Activated CD8-positive, alpha-beta T cell treated with anti-CD3 and anti-CD28 coated beads, Interleukin-2, amount 10 ng/mL, durations not matched to agents 7 days and 5 days (primary cell): Measurements from ENCODE around the gene HSF2BP. TPM values are rescaled to one million over a fixed set of nuclear protein-coding genes. Genes with fewer than 3 reads are reported as not detected.
"Not testable (repeated sequence)": the region's sequence is repeated elsewhere in the genome, so short reads cannot be mapped to it uniquely, and the experiment has no call there.

Source experiments
- ATAC-seq: fragments of 150-1000 bp; cut with Tn5 transposase; one replicate; pipeline ENCODE4 v1.10.0; 2021; ENCODE audit warnings: moderate library complexity
- CTCF ChIA-PET: fragments of 350-600 bp; sonication (Branson Sonifier 250); formaldehyde crosslinking; loops from one replicate; lab custom pipeline; 2021; ENCODE audit warnings: antibody characterized with exemption; lab: Charles Lee
- POLR2A ChIA-PET: fragments of 350-600 bp; sonication (Branson Sonifier 250); formaldehyde crosslinking; loops from one replicate; lab custom pipeline; 2021; ENCODE audit warnings: antibody characterized with exemption; lab: Charles Lee
- DNase-seq: peaks from one replicate; pipeline ENCODE4 v3.0.0-alpha.2; 2020
- H3K27ac Mint-ChIP-seq: one replicate; pipeline ENCODE4 v1.8.0; 2021; ENCODE audit warnings: mild to moderate bottlenecking, mixed read lengths
- H3K27me3 Mint-ChIP-seq: one replicate; pipeline ENCODE4 v1.8.0; 2021; ENCODE audit warnings: low read depth, mixed read lengths
- H3K36me3 Mint-ChIP-seq: one replicate; pipeline ENCODE4 v1.8.0; 2021; ENCODE audit warnings: low read depth, mixed read lengths
- H3K4me1 Mint-ChIP-seq: one replicate; pipeline ENCODE4 v1.8.0; 2021; ENCODE audit warnings: low read depth, mixed read lengths
- H3K4me3 Mint-ChIP-seq: one replicate; pipeline ENCODE4 v1.8.0; 2021; ENCODE audit warnings: mild to moderate bottlenecking, mixed read lengths
- H3K9me3 Mint-ChIP-seq: one replicate; pipeline ENCODE4 v1.8.0; 2022; ENCODE audit warnings: mixed read lengths; ENCODE audit not compliant: insufficient read depth
- total RNA-seq, 2 experiments: library from RNA; stranded (reverse); gene quantifications; one replicate each; pipeline ENCODE4 v1.2.3, GENCODE V29; 2021

HSF2BP gene
- total RNA-seq, 2 experiments from 2014 or later = 0.18 to 0.24 TPM

- ATAC-seq = no peak
- ChIA-PET CTCF (no interaction called here), POLR2A (no interaction called here)
- Mint-ChIP-seq H3K9me3 (no peaks in the 10 kb centered on the region), H3K27ac (no peak overlapping the region), H3K4me3 (no peak overlapping the region), H3K4me1 (peaks cover 15% of the 10 kb centered on the region), H3K27me3 (no peaks in the 10 kb centered on the region), H3K36me3 (peaks cover 65% of the 10 kb centered on the region)
- DNase-seq = no peak
These were observed 22.4 kb upstream of the HSF2BP start for GRCh38 chr21:43681650-43682049.

DNA sequence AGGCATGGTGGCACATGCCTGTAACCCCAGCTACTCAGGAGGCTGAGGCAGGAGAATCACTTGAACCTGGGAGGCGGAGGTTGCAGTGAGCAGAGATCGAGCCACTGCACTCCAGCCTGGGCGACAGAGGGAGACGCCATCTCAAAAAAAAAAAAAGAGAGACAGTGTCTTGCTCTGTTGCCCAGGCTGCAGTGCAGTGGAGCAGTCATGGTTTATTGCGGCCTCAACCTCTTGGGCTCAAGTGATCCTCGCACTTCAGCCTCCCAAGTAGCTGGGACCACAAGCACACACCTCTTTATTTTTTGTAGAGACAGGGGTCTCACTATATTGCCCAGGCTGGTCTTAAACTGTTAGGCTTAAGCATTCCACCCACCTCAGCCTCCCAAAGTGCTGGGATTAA is 21.1 kb upstream of the HSF2BP start:
- Mint-ChIP-seq H3K36me3 (peaks cover 62% of the 10 kb centered on the region), H3K4me1 (peaks cover 15% of the 10 kb centered on the region)
- H3K4me3 Mint-ChIP-seq, CTCF ChIA-PET, DNase-seq, H3K27me3 Mint-ChIP-seq, ATAC-seq, H3K27ac Mint-ChIP-seq, H3K9me3 Mint-ChIP-seq: not testable (repeated sequence)
- POLR2A ChIA-PET = interaction anchor here (1.2 kb wide), 1 partner anchor 10 kb away, joined by 3 read pairs; no protein-coding TSS in a partner anchor

DNA sequence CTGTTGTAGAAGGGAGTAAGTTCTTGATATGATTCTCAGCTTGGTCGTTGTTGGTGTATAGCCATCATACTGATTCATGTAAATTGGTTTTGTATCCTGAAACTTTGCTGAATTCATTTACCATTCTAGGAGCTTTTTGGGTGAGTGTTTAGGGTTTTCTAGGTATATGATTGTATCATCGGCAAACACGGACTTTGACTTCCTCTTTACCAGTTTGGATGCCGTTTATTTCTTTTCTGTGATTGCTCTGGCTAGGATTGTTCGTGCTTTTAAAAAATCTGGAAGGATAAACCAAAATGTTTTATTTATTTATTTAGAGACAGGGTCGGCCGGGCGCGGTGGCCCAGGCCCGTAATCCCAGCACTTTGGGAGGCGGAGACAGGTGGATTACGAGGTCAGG is 20.7 kb upstream of the HSF2BP start:
- DNase-seq = no peak
- H3K4me3 Mint-ChIP-seq = no peak overlapping the region
- ChIA-PET CTCF (no interaction called here), POLR2A (no interaction called here)
- no peaks in the 10 kb centered on the region for H3K9me3 Mint-ChIP-seq
- peaks cover 15% of the 10 kb centered on the region for H3K4me1 Mint-ChIP-seq
- no peaks in the 10 kb centered on the region for H3K27me3 Mint-ChIP-seq
- ATAC-seq = no peak
- H3K36me3 Mint-ChIP-seq = peaks cover 62% of the 10 kb centered on the region
- H3K27ac Mint-ChIP-seq = no peak overlapping the region

GRCh38 chr21:43676391-43676790 is 17.1 kb upstream of the HSF2BP start:
- Mint-ChIP-seq H3K27me3 (no peaks in the 10 kb centered on the region), H3K27ac (no peak overlapping the region), H3K4me1 (no peaks in the 10 kb centered on the region), H3K36me3 (peaks cover 59% of the 10 kb centered on the region), H3K9me3 (no peaks in the 10 kb centered on the region), H3K4me3 (no peak overlapping the region)
- no peak for DNase-seq
- CTCF ChIA-PET = interaction anchor here (1.2 kb wide), 1 partner anchor 14 kb away, joined by 3 read pairs; no protein-coding TSS in a partner anchor
- POLR2A ChIA-PET = no interaction called here
- no peak for ATAC-seq

DNA sequence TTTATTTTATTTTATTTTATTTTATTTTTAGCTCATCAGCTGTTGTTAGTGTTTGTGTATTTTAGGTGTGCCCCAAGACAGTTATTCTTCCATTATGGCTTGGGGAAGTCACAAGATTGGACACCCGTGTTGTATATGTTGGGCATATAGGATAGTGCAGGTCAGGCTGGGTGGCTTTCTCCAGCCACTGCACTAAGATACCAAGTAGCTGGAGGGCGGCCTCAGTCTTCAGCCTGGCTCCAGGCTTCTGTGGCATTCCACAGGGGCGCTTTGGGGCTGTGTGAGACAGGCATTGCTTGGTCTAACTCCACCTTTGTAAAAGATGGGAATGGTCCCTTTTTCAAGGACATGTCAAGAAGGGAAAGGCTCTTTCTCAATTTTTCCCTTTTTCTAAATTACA is 16.6 kb upstream of the HSF2BP start:
- Mint-ChIP-seq H3K9me3 (no peaks in the 10 kb centered on the region), H3K36me3 (peaks cover 62% of the 10 kb centered on the region), H3K27me3 (no peaks in the 10 kb centered on the region), H3K4me1 (no peaks in the 10 kb centered on the region), H3K27ac (no peak overlapping the region), H3K4me3 (no peak overlapping the region)
- CTCF ChIA-PET = no interaction called here
- ATAC-seq (no peak), DNase-seq (no peak)
- POLR2A ChIA-PET = no interaction called here

- ChIA-PET CTCF (interaction anchor here (1.3 kb wide), 1 partner anchor 25 kb away, joined by 4 read pairs; no protein-coding TSS in a partner anchor), POLR2A (interaction anchor here (1.1 kb wide), 1 partner anchor 11 kb away, joined by 3 read pairs; no protein-coding TSS in a partner anchor)
- Mint-ChIP-seq H3K9me3 (no peaks in the 10 kb centered on the region), H3K4me3 (no peak overlapping the region), H3K27ac (no peak overlapping the region), H3K4me1 (peaks cover 14% of the 10 kb centered on the region), H3K36me3 (peaks cover 55% of the 10 kb centered on the region), H3K27me3 (no peaks in the 10 kb centered on the region)
- ATAC-seq = no peak
- DNase-seq = no peak
These were observed 10.7 kb upstream of the HSF2BP start for GRCh38 chr21:43669828-43670605.

DNA sequence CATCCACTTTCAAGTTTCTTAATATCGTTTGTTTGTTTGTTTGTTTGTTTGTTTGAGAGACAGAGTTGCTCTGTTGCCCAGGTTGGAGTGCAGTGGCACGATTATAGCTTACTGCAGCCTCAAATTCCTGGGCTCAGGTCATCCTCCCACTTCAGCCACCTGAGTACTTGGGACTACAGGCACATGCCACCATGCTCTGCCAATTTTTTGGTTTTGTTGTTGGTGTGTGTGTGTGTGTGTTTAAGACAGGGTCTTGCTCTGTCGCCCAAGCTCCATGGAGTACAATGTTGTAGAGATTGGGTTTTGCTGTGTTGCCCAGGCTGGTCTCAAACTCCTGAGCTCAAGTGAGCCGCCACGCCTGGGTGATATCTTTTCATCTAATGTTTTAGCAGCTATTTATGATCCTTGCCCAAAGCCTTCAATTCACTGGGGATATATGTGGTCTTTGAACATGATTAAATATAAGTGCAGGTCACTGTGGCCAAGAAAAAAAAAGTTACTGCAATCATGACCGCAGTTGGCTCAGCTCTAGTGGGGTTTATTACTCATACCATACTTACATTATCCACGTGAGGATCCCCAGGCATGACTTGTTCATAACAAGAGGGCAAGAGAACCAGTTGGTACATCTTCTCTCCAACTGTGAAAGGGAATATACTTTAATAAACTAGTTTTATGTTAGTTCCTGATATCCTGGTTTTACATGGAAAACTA is 8.1 kb upstream of the HSF2BP start:
- no peak for DNase-seq
- CTCF ChIA-PET = no interaction called here
- no peak for ATAC-seq
- peaks cover 32% of the 10 kb centered on the region for H3K4me1 Mint-ChIP-seq
- H3K27ac Mint-ChIP-seq = peak overlapping the region; percentile 60
- POLR2A ChIA-PET = no interaction called here
- no peak overlapping the region for H3K4me3 Mint-ChIP-seq
- peaks cover 58% of the 10 kb centered on the region for H3K36me3 Mint-ChIP-seq
- H3K27me3 Mint-ChIP-seq = no peaks in the 10 kb centered on the region
- no peaks in the 10 kb centered on the region for H3K9me3 Mint-ChIP-seq

- ChIA-PET POLR2A (interaction anchor here (0.7 kb wide), 1 partner anchor 63 kb away, joined by 3 read pairs; no protein-coding TSS in a partner anchor), CTCF (no interaction called here)
- Mint-ChIP-seq H3K9me3 (no peaks in the 10 kb centered on the region), H3K27ac (no peak overlapping the region), H3K27me3 (no peaks in the 10 kb centered on the region), H3K36me3 (peaks cover 66% of the 10 kb centered on the region), H3K4me1 (peaks cover 47% of the 10 kb centered on the region), H3K4me3 (no peak overlapping the region)
- ATAC-seq = no peak
- DNase-seq = no peak
These were observed 6.6 kb upstream of the HSF2BP start for GRCh38 chr21:43665879-43666278.

DNA sequence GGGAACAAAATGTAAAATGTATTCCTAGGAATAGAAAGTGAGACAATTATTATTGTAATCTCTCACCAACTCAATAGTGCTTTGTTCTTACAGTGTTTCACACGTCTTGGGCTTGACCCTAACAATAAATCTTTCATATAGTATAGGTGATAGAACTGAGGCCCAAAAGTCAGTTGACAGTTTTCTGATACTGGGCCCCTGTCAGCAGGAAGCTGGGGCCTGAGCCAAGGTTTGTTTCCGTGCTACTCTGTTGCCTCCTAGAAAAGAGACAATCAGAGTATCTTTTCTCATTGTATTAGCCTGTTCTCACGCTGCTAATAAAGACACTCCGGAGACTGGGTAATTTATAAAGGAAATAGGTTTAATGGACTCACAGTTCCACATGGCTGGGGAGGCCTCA is 5.1 kb upstream of the HSF2BP start:
- H3K4me1 Mint-ChIP-seq = peaks cover 53% of the 10 kb centered on the region
- H3K9me3 Mint-ChIP-seq = no peaks in the 10 kb centered on the region
- H3K27me3 Mint-ChIP-seq = no peaks in the 10 kb centered on the region
- ChIA-PET CTCF (no interaction called here), POLR2A (no interaction called here)
- H3K4me3 Mint-ChIP-seq = no peak overlapping the region
- peaks cover 64% of the 10 kb centered on the region for H3K36me3 Mint-ChIP-seq
- no peak for ATAC-seq
- DNase-seq = no peak
- H3K27ac Mint-ChIP-seq = no peak overlapping the region

GRCh38 chr21:43663033-43663432 is 3.7 kb upstream of the HSF2BP start:
- ChIA-PET POLR2A (no interaction called here), CTCF (interaction anchor here (1.5 kb wide), 1 partner anchor 14 kb away, joined by 3 read pairs; no protein-coding TSS in a partner anchor)
- DNase-seq (no peak), ATAC-seq (no peak)
- H3K9me3 Mint-ChIP-seq = no peaks in the 10 kb centered on the region
- H3K4me1 Mint-ChIP-seq = peaks cover 60% of the 10 kb centered on the region
- no peaks in the 10 kb centered on the region for H3K27me3 Mint-ChIP-seq
- H3K4me3 Mint-ChIP-seq = no peak overlapping the region
- peak overlapping the region; percentile 72 for H3K27ac Mint-ChIP-seq
- peaks cover 64% of the 10 kb centered on the region for H3K36me3 Mint-ChIP-seq

DNA sequence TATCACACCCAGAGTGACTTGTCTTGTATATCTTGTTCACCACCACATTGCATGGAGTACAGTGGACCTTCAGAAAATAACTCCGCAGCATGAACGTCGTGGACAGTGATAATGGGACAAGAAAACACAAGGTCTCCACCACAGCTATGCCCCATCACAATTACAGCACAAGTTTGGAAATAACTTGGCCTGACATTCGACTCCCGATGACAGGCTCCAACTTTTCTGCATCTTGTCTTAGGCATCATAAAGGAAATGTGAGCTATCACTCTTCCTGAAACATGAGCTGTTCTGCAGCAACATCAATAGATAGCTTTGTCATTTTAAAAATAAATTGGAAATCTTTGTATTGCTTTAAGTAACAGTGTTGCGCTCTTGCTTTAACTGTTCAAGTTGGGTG is 3.0 kb upstream of the HSF2BP start:
- ATAC-seq (no peak), DNase-seq (no peak)
- CTCF ChIA-PET = interaction anchor here (1.5 kb wide), 1 partner anchor 15 kb away, joined by 3 read pairs; no protein-coding TSS in a partner anchor
- Mint-ChIP-seq H3K4me3 (no peak overlapping the region), H3K27ac (no peak overlapping the region), H3K27me3 (no peaks in the 10 kb centered on the region), H3K9me3 (no peaks in the 10 kb centered on the region), H3K4me1 (peaks cover 62% of the 10 kb centered on the region), H3K36me3 (peaks cover 58% of the 10 kb centered on the region)
- POLR2A ChIA-PET = interaction anchor here (0.7 kb wide), 1 partner anchor 44 kb away, joined by 4 read pairs; no protein-coding TSS in a partner anchor

GRCh38 chr21:43658769-43659135 is 536 bp downstream of the HSF2BP start:
- ATAC-seq (no peak), DNase-seq (no peak)
- ChIA-PET POLR2A (interaction anchor here (0.5 to 0.7 kb wide), 2 partner anchors 13 to 64 kb away, joined by 3 read pairs; no protein-coding TSS in a partner anchor), CTCF (no interaction called here)
- Mint-ChIP-seq H3K27me3 (no peaks in the 10 kb centered on the region), H3K4me3 (peak overlapping the region; percentile 97), H3K27ac (peak overlapping the region; percentile 94), H3K36me3 (peaks cover 29% of the 10 kb centered on the region), H3K9me3 (no peaks in the 10 kb centered on the region), H3K4me1 (peaks cover 47% of the 10 kb centered on the region)
